GM12875 (cell line): ENCODE results near the gene PCDHGA5.
"Not testable (repeated sequence)": the region's sequence is repeated elsewhere in the genome, so short reads cannot be mapped to it uniquely, and the experiment has no call there.

Source experiments
- H3K4me3 ChIP-seq: one replicate; pipeline ENCODE4 v1.5.1; 2011; ENCODE audit warnings: low read depth, low read length, control low read depth
- TF ChIP-seq, protein P1 (sequence below): IDR thresholded peaks from 2 replicates; pipeline ENCODE4 v1.5.1; 2011; ENCODE audit warnings: low read depth, mild to moderate bottlenecking, control low read depth, inconsistent platforms, low read length, moderate library complexity, borderline replicate concordance; ENCODE audit not compliant: insufficient read depth

PCDHGA5 gene

GRCh38 chr5:141403387-141403786, 39.4 kb downstream of the PCDHGA5 start:
- H3K4me3 ChIP-seq, result no peak overlapping the region
- TF ChIP-seq, protein P1, sequence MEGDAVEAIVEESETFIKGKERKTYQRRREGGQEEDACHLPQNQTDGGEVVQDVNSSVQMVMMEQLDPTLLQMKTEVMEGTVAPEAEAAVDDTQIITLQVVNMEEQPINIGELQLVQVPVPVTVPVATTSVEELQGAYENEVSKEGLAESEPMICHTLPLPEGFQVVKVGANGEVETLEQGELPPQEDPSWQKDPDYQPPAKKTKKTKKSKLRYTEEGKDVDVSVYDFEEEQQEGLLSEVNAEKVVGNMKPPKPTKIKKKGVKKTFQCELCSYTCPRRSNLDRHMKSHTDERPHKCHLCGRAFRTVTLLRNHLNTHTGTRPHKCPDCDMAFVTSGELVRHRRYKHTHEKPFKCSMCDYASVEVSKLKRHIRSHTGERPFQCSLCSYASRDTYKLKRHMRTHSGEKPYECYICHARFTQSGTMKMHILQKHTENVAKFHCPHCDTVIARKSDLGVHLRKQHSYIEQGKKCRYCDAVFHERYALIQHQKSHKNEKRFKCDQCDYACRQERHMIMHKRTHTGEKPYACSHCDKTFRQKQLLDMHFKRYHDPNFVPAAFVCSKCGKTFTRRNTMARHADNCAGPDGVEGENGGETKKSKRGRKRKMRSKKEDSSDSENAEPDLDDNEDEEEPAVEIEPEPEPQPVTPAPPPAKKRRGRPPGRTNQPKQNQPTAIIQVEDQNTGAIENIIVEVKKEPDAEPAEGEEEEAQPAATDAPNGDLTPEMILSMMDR, result no peak

DNA sequence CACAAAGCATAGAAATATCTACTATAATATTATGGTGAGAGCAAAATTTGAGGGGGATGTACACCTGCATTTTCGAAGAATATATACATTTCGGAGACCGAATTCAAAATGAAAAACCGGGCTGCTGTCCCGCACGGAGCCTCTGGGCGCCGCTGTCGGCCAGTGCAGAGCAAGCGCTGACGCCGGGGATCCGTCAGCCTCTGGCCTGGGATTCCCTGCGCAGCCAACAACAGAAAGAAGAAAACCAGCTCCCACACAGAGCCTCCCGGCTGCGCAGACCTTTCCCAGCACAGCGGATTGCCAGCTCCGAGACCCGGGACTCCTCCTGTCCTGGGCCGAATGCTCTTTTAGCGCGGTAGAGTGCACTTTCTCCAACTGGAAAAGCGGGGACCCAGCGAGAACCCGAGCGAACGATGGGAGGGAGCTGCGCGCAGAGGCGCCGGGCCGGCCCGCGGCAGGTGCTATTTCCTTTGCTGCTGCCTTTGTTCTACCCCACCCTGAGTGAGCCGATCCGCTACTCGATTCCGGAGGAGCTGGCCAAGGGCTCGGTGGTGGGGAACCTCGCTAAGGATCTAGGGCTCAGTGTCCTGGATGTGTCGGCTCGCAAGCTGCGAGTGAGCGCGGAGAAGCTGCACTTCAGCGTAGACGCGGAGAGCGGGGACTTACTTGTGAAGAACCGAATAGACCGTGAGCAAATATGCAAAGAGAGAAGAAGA, 44.0 kb downstream of the PCDHGA5 start, which contains the start of gene PCDHGB6:
Gene PCDHGB6 (plus strand): TSS at position 232 of the 716 bp plus-strand sequence. CDS start 182 bp downstream, at position 414.
- H3K4me3 ChIP-seq, result not testable (repeated sequence)
- TF ChIP-seq, protein P1, result peak; percentile 47; the same call in 1 of the 2 replicates

- H3K4me3 ChIP-seq, result no peak overlapping the region
- TF ChIP-seq, protein P1, result no peak
These were observed 45.8 kb downstream of the PCDHGA5 start for GRCh38 chr5:141409598-141410306.

DNA sequence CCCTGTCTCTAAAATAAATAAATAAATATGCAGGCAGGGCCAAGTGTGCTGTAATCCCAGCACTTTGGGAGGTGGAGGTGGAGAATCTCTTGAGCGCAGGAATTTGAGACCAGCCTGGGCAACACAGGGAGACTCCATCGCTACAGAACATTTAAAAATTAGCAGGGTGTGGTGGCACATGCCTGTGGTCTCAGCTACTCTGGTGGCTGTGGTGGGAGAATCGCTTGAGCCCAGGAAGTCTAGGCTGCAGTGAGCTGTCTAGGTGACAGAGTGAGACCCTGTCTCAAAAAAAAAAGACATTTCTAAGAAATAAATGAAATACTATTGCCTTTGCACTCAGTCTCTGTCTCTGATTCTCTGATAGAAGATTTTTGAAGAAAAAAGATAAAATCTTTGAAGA, 47.6 kb downstream of the PCDHGA5 start:
- TF ChIP-seq, protein P1, result no peak
- no peak overlapping the region for H3K4me3 ChIP-seq

- TF ChIP-seq, protein P1, result peak; percentile 66
These were observed 49.0 kb downstream of the PCDHGA5 start, which contains the start of gene PCDHGA10 for GRCh38 chr5:141412854-141413539. Gene PCDHGA10 (plus strand): TSS chr5:141412987. CDS start chr5:141413176, 189 bp downstream.

GRCh38 chr5:141413540-141414069, 49.6 kb downstream of the PCDHGA5 start:
- peak overlapping the region; percentile 79 for H3K4me3 ChIP-seq
- TF ChIP-seq, protein P1, result no peak

More at GRCh38 chr5:141412854-141413539, 49.0 kb downstream of the PCDHGA5 start, which contains the start of gene PCDHGA10:
- H3K4me3 ChIP-seq, result peak within 1 kb of the TSS; percentile 79

- not testable (repeated sequence) for H3K4me3 ChIP-seq
These were observed 50.7 kb downstream of the PCDHGA5 start for GRCh38 chr5:141414548-141415274.

DNA sequence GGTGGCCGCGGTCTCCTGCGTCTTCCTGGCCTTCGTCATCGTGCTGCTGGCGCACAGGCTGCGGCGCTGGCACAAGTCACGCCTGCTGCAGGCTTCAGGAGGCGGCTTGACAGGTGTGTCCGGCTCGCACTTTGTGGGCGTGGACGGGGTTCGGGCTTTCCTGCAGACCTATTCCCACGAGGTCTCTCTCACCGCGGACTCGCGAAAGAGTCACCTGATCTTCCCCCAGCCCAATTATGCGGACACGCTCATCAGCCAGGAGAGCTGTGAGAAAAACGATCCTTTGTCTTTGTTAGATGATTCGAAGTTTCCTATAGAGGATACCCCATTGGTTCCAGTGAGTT, 51.3 kb downstream of the PCDHGA5 start:
- not testable (repeated sequence) for H3K4me3 ChIP-seq
